ENCODE data around the gene FMN1.

GRCh38 chr15:33150431-33150941 lies 44.0 kb downstream of the FMN1 start:
- TF ChIP-seq RAD21 (IDR thresholded peaks at IDR 0.05; ENCODE audit: insufficient read depth, low read depth, low read length), result no peak
- TF ChIP-seq CTCF (IDR thresholded peaks at IDR 0.05 in 2 of 3, conservative IDR thresholded peaks at IDR 0.05 in 1 of 3; ENCODE audit: control insufficient read depth in 2 of 3, extremely low read depth in 1 of 3, insufficient read depth in 1 of 3, low read depth in 3 of 3, low read length in 3 of 3), result no peak

All from GM12878 (cell line).